AG09319 (cell line): ENCODE data around the gene PRKAG2.

Experiments
- DNase-seq: peaks from one replicate; pipeline ENCODE4 v3.0.0-alpha.2; 2010; ENCODE audit warnings: low read depth; ENCODE audit errors: extremely low read depth
- TF ChIP-seq, protein P1 (sequence below): IDR thresholded peaks from 2 replicates; pipeline ENCODE4 v1.5.1; 2011; ENCODE audit warnings: low read depth, mild to moderate bottlenecking, inconsistent platforms, low read length, moderate library complexity

The PRKAG2 gene

DNA sequence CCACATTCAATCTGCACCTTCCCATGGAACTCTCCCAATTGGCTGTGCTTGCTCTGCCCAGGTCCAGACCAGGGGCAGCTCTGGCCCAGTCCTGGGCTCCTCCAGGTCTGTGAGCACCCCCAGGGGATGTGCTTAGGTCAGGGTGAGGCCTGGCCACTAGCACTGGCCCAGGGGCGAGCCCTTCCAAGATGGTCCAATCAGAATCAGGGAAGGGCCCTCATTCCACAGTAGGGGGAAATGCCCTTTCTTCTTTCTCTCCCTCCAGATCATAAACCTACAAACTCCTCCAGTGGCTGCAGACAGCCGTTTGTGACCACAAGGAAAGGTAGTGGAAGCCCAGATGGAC lies 157.0 kb downstream of the PRKAG2 start:
- TF ChIP-seq, protein P1, sequence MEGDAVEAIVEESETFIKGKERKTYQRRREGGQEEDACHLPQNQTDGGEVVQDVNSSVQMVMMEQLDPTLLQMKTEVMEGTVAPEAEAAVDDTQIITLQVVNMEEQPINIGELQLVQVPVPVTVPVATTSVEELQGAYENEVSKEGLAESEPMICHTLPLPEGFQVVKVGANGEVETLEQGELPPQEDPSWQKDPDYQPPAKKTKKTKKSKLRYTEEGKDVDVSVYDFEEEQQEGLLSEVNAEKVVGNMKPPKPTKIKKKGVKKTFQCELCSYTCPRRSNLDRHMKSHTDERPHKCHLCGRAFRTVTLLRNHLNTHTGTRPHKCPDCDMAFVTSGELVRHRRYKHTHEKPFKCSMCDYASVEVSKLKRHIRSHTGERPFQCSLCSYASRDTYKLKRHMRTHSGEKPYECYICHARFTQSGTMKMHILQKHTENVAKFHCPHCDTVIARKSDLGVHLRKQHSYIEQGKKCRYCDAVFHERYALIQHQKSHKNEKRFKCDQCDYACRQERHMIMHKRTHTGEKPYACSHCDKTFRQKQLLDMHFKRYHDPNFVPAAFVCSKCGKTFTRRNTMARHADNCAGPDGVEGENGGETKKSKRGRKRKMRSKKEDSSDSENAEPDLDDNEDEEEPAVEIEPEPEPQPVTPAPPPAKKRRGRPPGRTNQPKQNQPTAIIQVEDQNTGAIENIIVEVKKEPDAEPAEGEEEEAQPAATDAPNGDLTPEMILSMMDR: no peak
- no peak for DNase-seq

- no peak for DNase-seq
- TF ChIP-seq, protein P1: no peak
These were observed 157.7 kb downstream of the PRKAG2 start for GRCh38 chr7:151719031-151719896.

DNA sequence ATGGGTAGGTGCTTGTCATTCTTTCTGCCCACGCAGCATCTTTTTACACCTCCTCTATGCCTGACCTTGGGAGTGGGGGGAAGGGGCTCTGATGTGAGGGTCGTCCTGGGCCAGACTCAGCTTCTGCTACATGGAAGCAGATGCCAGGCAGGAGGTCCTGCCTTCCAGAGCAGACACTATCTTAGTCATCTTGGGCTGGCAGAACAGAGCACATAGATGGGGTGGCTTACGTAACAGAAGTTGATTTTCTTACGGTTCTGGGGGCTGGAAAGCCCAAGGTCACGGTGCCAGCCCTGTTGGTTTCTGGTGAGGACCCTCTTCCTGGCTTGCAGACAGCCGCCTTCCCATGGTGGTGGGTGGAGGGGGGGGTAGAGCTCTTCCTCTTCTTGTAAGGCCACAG lies 159.0 kb downstream of the PRKAG2 start:
- TF ChIP-seq, protein P1: no peak
- DNase-seq: no peak

GRCh38 chr7:151717415-151717814 lies 159.5 kb downstream of the PRKAG2 start:
- TF ChIP-seq, protein P1: no peak
- no peak for DNase-seq

DNA sequence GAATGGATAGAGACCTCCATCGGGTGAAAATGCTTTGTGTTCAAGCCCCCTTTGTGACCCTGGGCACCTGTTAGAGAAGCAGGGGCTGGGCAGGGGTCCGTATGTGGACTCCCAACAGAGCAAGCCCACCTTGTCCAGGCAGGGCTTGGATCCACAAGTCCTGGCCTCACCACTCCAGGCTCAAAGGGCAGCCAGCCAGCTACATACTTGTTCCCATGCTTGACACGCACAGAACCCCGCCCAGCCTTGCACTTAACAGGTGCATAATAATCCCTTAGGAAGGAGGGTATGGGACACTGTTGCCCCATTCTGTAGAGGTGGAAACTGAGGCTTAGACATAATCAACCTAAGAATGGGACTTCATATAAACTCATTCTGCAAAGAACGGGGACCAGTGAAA lies 160.6 kb downstream of the PRKAG2 start:
- TF ChIP-seq, protein P1: no peak
- DNase-seq: no peak

- TF ChIP-seq, protein P1: no peak
- DNase-seq: no peak
These were observed 161.1 kb downstream of the PRKAG2 start for GRCh38 chr7:151715666-151716315.

DNA sequence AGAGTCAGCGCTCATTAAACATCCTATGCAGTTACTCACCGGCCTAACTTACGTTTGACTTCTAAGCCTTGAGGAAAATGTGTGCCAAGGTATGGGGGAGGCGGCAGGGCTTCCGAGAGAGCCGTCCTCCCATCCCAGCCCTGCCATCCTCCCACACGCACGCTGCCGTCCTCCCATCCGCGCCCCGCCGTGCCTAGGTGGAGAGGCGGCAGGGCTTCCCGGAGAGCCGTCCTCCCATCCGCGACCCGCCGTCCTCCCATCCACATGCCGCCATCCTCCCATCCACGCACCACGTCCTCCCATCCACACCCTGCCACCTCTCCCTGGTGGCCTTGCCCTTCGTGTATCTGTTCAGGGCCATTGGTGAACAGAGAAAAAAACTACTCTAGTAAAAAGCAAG lies 162.7 kb downstream of the PRKAG2 start:
- DNase-seq: no peak
- TF ChIP-seq, protein P1: no peak
